ENCODE data around the gene GCDH.
"Not testable (repeated sequence)": the region's sequence is repeated elsewhere in the genome, so short reads cannot be mapped to it uniquely, and the experiment has no call there.

GCDH gene

DNA sequence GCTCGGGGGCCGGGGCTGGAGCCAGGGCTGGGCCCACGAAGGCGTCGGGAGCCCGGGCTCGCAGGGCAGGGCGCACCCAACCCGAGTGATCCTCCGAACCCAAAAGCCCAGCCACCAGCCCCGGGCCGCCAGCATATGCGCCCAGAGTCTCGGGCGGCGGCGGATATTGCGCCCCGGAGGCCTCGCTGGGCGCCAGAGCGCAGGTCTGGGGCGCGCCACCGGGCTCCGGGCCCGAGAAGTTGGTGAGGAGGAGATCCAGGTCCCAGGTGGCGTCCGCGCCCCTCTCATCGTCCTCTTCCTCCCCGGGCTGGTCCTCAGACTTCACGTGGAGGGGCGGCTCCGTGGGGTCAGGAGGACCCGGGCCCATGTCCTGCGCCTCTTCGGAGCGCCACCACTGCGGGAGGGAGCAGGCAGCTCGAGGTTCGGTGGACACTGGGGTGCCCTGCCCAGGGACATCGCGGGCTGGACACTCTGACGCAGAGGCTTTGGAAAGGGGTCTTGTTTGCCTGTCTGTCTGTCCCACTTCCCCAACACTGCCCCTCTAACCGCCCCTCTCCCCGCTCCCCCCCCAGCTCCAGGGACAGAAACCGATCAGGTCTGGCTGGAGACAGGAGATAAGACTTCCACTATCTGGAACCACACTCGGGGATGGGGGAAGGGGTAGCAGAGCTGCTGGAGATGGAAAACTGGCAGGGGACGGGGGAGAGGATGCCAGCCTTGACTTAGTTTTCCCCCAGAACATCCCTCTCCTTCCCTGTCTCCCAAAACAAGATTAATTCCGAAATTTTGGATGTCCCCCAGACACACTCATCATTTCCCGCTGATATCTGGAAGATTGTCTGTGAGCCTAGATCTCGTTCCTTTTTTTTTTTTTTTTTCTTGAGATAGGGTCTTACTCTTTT lies 5.0 kb upstream of the GCDH start:
- ChIA-PET CTCF (interaction anchor here (0.8 to 3.1 kb wide), 23 partner anchors 8 to 207 kb away, joined by 3 to 38 read pairs (median 4); partner anchors contain the start of gene FARSA), POLR2A (interaction anchor here (0.6 kb wide), 2 partner anchors 92 to 213 kb away, joined by 3 to 8 read pairs; no protein-coding TSS in a partner anchor)
- no peak for DNase-seq (ENCODE audit: extremely low spot score)
- TF ChIP-seq, protein P1, sequence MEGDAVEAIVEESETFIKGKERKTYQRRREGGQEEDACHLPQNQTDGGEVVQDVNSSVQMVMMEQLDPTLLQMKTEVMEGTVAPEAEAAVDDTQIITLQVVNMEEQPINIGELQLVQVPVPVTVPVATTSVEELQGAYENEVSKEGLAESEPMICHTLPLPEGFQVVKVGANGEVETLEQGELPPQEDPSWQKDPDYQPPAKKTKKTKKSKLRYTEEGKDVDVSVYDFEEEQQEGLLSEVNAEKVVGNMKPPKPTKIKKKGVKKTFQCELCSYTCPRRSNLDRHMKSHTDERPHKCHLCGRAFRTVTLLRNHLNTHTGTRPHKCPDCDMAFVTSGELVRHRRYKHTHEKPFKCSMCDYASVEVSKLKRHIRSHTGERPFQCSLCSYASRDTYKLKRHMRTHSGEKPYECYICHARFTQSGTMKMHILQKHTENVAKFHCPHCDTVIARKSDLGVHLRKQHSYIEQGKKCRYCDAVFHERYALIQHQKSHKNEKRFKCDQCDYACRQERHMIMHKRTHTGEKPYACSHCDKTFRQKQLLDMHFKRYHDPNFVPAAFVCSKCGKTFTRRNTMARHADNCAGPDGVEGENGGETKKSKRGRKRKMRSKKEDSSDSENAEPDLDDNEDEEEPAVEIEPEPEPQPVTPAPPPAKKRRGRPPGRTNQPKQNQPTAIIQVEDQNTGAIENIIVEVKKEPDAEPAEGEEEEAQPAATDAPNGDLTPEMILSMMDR (IDR thresholded peaks at IDR 0.05; ENCODE audit: control extremely low read depth, extremely low read depth, low read depth, missing control alignments): no peak

DNA sequence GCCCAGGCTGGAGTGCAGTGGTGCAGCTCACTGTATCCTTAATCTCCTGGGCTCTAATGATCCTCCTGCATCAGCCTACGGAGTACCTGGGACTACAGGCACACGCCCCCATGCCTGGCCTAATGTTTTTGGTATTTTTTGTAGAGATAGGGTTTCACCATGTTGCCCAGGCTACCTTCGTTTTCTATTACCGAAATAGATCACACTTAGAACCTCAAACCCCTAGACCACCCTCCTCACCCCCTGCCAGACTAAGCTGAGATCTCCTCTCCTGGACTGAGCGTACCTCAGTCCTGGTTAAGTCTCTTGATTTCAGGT lies 4.3 kb upstream of the GCDH start:
- CTCF ChIA-PET: interaction anchor here (0.8 to 3.1 kb wide), 5 partner anchors 10 to 175 kb away, joined by 3 to 38 read pairs (median 6); no protein-coding TSS in a partner anchor
- TF ChIP-seq, protein P1 (IDR thresholded peaks at IDR 0.05; ENCODE audit: control extremely low read depth, extremely low read depth, low read depth, missing control alignments): no peak
- POLR2A ChIA-PET: interaction anchor here (0.6 kb wide), 1 partner anchor 93 kb away, joined by 3 read pairs; no protein-coding TSS in a partner anchor
- DNase-seq (ENCODE audit: extremely low spot score): no peak

DNA sequence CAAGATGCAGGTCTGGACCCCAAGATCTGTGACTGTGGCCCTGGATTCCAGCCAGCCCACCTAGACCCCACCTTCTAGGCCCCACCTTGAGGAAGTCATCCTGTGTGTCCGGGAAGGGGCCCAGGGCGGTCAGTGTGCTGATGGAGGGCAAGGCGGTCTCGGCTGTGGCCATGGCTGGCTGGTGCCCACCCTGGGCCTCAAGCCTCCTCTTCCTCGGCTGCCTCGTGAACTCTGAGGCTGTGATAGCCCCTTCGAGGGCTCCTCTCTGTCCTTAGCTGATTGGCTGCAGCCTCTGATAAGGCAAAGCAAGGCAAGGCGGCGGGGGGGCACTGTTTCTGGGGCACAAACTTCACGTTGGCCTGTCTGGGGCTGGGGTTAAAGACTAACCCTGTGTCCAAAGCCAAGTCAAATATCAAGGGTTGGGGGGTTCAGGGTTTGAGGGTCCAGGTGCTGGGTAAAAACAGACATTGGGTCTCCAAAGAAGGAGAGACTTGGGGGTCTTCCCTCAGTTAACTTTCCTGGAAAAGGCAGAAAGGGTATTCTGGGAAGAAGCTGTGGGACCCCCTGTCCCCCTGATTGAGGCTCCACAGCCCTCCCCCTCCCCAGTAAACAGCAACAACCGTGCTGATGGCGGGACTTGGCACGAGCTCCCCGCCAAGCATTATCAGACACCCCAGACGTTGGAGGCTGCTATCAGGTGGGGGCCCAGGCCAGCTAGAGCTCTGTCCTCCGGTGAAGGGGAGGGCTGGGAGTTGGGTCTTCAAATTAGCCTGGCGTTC lies 3.8 kb upstream of the GCDH start, which contains the start of gene KLF1:
TSS of gene KLF1 (minus strand) at position 233 of the 779 bp plus-strand sequence. CDS start at position 172, 61 bp downstream.
- TF ChIP-seq, protein P1 (IDR thresholded peaks at IDR 0.05; ENCODE audit: control extremely low read depth, extremely low read depth, low read depth, missing control alignments): no peak
- DNase-seq (ENCODE audit: extremely low spot score): no peak
- ChIA-PET CTCF (interaction anchor here (0.8 to 2.1 kb wide), 7 partner anchors 11 to 206 kb away, joined by 3 to 14 read pairs (median 5); no protein-coding TSS in a partner anchor), POLR2A (no interaction called here)

DNA sequence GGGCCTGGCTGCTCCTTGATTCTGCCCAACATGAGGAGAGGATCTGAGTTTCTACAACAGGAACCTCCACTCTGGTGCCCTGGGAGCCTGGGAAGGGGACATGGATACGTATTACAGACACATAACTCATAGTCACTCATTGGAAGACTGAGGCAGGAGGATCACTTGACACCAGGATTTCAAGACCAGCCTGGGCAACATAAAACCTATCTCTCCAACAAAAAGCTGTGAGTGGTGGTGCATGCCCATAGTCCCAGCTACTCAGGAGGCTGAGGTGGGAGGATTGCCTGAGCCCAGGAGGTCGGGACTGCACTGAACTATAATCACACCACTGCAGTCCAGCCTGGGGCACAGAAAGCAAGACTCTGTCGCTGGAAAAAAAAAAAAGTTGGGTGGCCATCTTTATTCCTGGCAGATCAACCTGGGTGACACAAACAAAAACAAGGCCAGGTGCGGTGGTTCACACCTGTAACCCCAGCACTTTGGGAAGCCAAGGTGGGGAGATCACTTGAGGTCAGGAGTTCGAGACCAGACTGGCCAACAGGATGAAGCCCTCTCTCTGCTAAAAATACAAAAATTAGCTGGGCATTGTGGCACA lies 2.9 kb upstream of the GCDH start:
- DNase-seq (ENCODE audit: extremely low spot score): no peak
- ChIA-PET POLR2A (no interaction called here), CTCF (interaction anchor here (0.6 to 2.1 kb wide), 7 partner anchors 11 to 206 kb away, joined by 3 to 14 read pairs (median 4); no protein-coding TSS in a partner anchor)
- TF ChIP-seq, protein P1 (IDR thresholded peaks at IDR 0.05; ENCODE audit: control extremely low read depth, extremely low read depth, low read depth, missing control alignments): no peak

- DNase-seq (ENCODE audit: extremely low spot score): not testable (repeated sequence)
- ChIA-PET POLR2A (interaction anchor here (0.6 to 1.4 kb wide), 7 partner anchors 9 to 99 kb away, joined by 3 to 6 read pairs (median 3); partner anchors contain the start of genes DNASE2 and JUNB), CTCF (interaction anchor here (0.9 to 2.8 kb wide), 13 partner anchors 8 to 171 kb away, joined by 3 to 13 read pairs (median 4); no protein-coding TSS in a partner anchor)
Measured at GRCh38 chr19:12890299-12890786, 617 bp upstream of the GCDH start.

DNA sequence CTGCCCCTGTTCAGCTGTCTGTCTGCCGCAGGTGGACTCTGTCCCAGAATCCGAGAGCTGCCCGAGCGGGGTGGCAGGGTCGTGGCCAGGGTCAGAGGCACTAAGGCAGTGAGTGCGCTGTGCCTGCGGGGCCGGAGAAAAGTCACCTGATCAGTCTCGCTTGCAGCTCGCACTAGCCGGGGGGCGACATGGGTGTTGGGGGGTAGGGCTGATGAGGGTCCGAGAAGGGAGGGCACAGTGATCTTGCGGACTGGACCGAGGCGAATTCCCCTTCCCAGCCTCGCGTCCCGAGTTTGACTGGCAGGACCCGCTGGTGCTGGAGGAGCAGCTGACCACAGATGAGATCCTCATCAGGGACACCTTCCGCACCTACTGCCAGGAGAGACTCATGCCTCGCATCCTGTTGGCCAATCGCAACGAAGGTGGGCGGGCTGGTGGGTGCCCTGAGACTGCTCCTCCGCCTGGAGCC lies 627 bp downstream of the GCDH start:
- CTCF ChIA-PET: interaction anchor here (0.9 to 2.8 kb wide), 10 partner anchors 8 to 170 kb away, joined by 3 to 13 read pairs (median 4); no protein-coding TSS in a partner anchor

More for the DNA sequence above, 627 bp downstream of the GCDH start:
- TF ChIP-seq, protein P1 (IDR thresholded peaks at IDR 0.05; ENCODE audit: control extremely low read depth, extremely low read depth, low read depth, missing control alignments): no peak
- no peak for DNase-seq (ENCODE audit: extremely low spot score)
- POLR2A ChIA-PET: interaction anchor here (1.2 to 1.4 kb wide), 4 partner anchors 10 to 100 kb away, joined by 3 to 7 read pairs (median 4); partner anchors contain the start of genes DNASE2 and JUNB
